GM10248 (cell line): Measurements from ENCODE around the gene LAMA2.

ENCODE experiments used
- CTCF ChIA-PET: fragments of 300-600 bp; sonication (Branson Sonifier 250); formaldehyde crosslinking; extraction: SDS; loops from one replicate; lab custom pipeline; 2021; ENCODE audit warnings: antibody characterized with exemption; lab: Yijun Ruan, JAX
- POLR2A ChIA-PET: fragments of 350-650 bp; sonication (Branson Sonifier 250); formaldehyde crosslinking; extraction: SDS; loops from one replicate; lab custom pipeline; 2020; ENCODE audit warnings: antibody characterized with exemption; lab: Yijun Ruan, JAX
- DNase-seq: peaks from one replicate; pipeline ENCODE4 v3.0.0; 2012; ENCODE audit errors: extremely low spot score
- TF ChIP-seq, protein P1 (sequence below): IDR thresholded peaks from 2 replicates; pipeline ENCODE4 v1.5.1; 2012; ENCODE audit warnings: mild to moderate bottlenecking, low read depth; ENCODE audit errors: extremely low read depth, missing control alignments, control extremely low read depth

The LAMA2 gene

DNA sequence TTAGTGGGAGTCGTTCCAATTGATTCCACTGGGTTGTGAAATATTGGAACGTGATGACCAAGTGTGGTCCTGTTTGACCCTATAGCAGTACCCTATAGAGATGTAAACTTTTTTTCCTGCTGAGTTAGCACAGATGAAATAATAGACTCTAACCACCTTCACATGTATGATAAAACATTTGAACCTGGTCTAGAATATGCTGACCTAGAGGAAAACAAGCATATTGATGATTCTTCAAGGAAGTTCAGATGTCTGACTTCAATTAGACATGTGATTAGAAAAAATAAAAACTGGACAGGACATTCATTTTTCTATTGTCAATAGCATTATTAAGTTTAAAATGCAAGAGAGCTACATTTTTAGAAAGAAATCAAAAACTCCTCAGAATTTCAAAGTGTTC is 424.9 kb downstream of the LAMA2 start:
- ChIA-PET CTCF (no interaction called here), POLR2A (no interaction called here)
- TF ChIP-seq, protein P1, sequence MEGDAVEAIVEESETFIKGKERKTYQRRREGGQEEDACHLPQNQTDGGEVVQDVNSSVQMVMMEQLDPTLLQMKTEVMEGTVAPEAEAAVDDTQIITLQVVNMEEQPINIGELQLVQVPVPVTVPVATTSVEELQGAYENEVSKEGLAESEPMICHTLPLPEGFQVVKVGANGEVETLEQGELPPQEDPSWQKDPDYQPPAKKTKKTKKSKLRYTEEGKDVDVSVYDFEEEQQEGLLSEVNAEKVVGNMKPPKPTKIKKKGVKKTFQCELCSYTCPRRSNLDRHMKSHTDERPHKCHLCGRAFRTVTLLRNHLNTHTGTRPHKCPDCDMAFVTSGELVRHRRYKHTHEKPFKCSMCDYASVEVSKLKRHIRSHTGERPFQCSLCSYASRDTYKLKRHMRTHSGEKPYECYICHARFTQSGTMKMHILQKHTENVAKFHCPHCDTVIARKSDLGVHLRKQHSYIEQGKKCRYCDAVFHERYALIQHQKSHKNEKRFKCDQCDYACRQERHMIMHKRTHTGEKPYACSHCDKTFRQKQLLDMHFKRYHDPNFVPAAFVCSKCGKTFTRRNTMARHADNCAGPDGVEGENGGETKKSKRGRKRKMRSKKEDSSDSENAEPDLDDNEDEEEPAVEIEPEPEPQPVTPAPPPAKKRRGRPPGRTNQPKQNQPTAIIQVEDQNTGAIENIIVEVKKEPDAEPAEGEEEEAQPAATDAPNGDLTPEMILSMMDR, result no peak
- no peak for DNase-seq

DNA sequence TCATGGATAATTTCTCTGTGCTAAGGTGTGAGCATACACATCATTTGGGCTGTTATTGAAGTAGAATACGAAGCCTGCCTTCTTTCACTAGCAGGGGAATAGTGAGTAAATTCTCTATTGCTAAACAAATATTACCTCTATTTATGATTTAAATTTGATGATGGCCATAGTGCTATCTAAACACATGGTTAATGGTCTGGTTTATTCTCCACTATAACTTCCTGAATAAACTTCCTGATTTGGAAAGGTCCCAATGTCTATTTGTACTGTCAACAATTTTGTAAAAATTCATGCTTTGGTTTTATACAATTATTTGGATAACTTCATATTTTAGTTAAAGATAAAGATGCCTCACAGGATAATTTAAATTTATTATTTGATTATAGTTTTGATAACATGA is 426.2 kb downstream of the LAMA2 start:
- ChIA-PET CTCF (no interaction called here), POLR2A (no interaction called here)
- TF ChIP-seq, protein P1, result no peak
- no peak for DNase-seq

DNA sequence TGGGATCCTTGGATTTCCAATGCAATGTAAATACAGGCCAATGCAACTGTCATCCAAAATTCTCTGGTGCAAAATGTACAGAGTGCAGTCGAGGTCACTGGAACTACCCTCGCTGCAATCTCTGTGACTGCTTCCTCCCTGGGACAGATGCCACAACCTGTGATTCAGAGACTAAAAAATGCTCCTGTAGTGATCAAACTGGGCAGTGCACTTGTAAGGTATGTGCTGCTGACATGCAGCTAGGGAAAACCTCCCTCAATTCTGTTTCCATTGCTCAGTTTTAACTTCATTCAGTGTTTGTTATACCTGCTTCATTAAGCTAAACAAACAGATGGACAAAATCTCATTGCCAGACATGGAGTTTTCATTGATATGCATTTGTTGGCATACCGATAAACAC is 429.9 kb downstream of the LAMA2 start:
- TF ChIP-seq, protein P1, result no peak
- POLR2A ChIA-PET, result no interaction called here
- no peak for DNase-seq
- CTCF ChIA-PET, result interaction anchor here (1.2 kb wide), 1 partner anchor 9 kb away, joined by 5 read pairs; no protein-coding TSS in a partner anchor

DNA sequence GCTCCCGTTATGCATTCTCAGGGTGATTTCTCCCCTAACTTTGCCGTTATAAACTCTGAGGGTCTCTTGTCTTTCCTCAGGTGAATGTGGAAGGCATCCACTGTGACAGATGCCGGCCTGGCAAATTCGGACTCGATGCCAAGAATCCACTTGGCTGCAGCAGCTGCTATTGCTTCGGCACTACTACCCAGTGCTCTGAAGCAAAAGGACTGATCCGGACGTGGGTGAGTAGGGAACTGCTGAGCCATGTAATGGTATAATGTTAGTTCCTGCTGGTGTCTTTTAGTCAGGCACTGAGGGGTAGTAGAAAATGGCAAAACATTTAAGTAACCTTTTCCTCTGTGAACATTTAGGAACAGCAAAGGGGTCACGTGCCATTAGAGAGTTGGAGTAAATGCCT is 431.6 kb downstream of the LAMA2 start:
- TF ChIP-seq, protein P1, result no peak
- ChIA-PET POLR2A (no interaction called here), CTCF (no interaction called here)
- no peak for DNase-seq

DNA sequence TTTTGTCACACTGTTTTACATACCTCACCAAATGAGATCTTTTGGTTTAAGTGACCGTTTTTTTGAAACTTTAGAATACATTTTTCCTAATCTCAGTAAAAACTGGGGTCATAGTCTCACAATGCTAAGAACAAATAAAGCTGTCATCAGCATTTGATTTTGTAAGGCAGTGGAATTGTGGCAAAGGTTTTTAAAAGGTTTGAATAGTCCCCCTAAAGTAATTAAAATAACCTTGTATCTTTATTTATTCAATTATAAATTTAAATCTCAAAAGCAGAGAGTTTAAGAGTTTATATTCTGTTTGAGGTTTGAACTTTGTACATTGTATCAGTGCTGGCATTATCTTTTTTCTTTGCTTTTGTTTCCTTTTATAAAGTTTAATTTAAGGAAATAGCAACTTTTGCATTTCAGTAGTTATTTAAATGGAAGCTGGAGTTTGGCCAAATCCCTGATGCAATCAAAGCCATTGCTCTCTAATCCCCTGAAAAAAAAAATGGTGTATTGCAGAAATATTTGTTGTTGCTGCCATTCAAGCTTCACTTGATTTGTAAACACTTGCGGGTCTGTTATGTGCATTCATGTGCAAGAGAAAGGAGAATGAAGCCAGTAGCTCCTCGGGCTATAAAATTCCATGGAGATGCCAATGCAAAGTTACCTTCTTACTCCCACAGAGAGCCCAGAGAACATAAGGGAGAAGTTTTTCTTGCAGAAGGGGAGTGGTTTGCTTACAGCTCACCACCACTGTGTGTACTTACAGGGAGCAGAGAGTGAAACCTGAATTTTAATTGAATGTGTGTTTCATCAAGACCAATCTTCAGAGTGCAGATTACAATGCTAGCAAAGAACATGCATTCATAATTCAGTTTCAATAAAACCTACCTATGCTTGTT is 435.2 kb downstream of the LAMA2 start:
- ChIA-PET POLR2A (no interaction called here), CTCF (no interaction called here)
- TF ChIP-seq, protein P1, result no peak
- DNase-seq, result no peak

DNA sequence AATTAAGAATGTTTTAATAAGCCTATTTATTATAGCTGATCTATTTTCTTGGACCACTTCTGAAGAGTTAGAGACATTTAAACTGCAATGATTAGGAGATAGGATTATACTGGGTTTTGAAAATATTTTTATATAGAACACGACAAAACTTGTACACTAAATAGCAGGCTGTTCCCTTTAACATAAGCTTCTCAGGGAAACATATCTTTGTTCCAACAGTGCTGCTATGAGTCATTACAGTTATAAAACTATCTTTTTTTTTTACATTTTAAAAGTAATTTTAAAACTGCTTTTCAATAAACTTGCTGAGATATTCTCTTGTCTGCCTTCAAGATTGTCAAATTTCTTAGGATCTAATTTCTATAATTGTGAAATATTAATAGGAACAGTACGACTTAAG is 438.0 kb downstream of the LAMA2 start:
- TF ChIP-seq, protein P1, result no peak
- POLR2A ChIA-PET, result no interaction called here
- CTCF ChIA-PET, result interaction anchor here (1.0 to 1.3 kb wide), 3 partner anchors 12 to 50 kb away, joined by 3 to 4 read pairs (median 3); no protein-coding TSS in a partner anchor
- no peak for DNase-seq
